CD14-positive monocyte (primary cell): ENCODE results near the gene MAN2B2. TPM values are rescaled to one million over a fixed set of nuclear protein-coding genes. Genes with fewer than 3 reads are reported as not detected.

Experiments
- DNase-seq, 3 donors: peaks; one replicate each; pipeline ENCODE4 v3.0.0-alpha.2; 2011 to 2022
- H2AFZ ChIP-seq: 2 replicates; pipeline ENCODE4 v1.6.0; 2012; ENCODE audit warnings: mild to moderate bottlenecking, low read depth, low read length, inconsistent platforms; ENCODE audit not compliant: insufficient read depth, poor library complexity, severe bottlenecking
- H3K27ac ChIP-seq, 2 donors: 1 replicate in 1 of 2; 2 replicates in 1 of 2; pipeline ENCODE4 v1.5.1; 2012 to 2013; ENCODE audit warnings: low read length in 2 of 2, control low read depth in 1 of 2, inconsistent platforms in 1 of 2, low read depth in 1 of 2, mild to moderate bottlenecking in 1 of 2
- H3K27me3 ChIP-seq, 2 donors: one replicate each; pipeline versions ENCODE4 v1.6.0 to v1.6.1; 2011 to 2013; ENCODE audit warnings: low read length in 2 of 2; ENCODE audit not compliant: control insufficient read depth in 2 of 2, insufficient read depth in 2 of 2
- H3K36me3 ChIP-seq, 2 donors: replicated peaks in 1 of 2; 1 replicate in 1 of 2; 2 replicates in 1 of 2; pipeline versions ENCODE4 v1.5.1 to v1.6.1; 2012 to 2013; ENCODE audit warnings: low read length in 2 of 2, control low read depth in 1 of 2, inconsistent platforms in 1 of 2, mild to moderate bottlenecking in 1 of 2; ENCODE audit not compliant: insufficient read depth in 2 of 2, control insufficient read depth in 1 of 2
- H3K4me1 ChIP-seq, 2 donors: 1 replicate in 1 of 2; 2 replicates in 1 of 2; pipeline versions ENCODE4 v1.5.1 to v1.6.1; 2012 to 2013; ENCODE audit warnings: low read length in 2 of 2, control low read depth in 1 of 2, inconsistent platforms in 1 of 2, mild to moderate bottlenecking in 1 of 2, moderate library complexity in 1 of 2; ENCODE audit not compliant: insufficient read depth in 2 of 2, control insufficient read depth in 1 of 2
- H3K4me2 ChIP-seq: replicated peaks from 2 replicates; pipeline ENCODE3; 2012; ENCODE audit warnings: low read length, moderate library complexity, mild to moderate bottlenecking; ENCODE audit not compliant: poor library complexity, severe bottlenecking; ENCODE audit errors: extremely low read depth
- H3K4me3 ChIP-seq, 3 experiments: fragments of 200-600 bp in 1 of 3; sonication (generic) in 1 of 3; replicated peaks in 1 of 3; 1 replicate in 2 of 3; 2 replicates in 1 of 3; pipeline ENCODE4 v1.5.1; 2011 to 2013; ENCODE audit warnings: low read length in 3 of 3, mild to moderate bottlenecking in 3 of 3, control low read depth in 2 of 3, low read depth in 2 of 3, inconsistent platforms in 1 of 3, moderate library complexity in 1 of 3
- H3K79me2 ChIP-seq: 2 replicates; pipeline ENCODE4 v1.6.0; 2012; ENCODE audit warnings: mild to moderate bottlenecking, control low read depth, inconsistent platforms, low read length, moderate library complexity; ENCODE audit not compliant: insufficient read depth
- H3K9ac ChIP-seq: 2 replicates; pipeline ENCODE4 v1.6.0; 2017; ENCODE audit warnings: low read length, mild to moderate bottlenecking; ENCODE audit not compliant: insufficient read depth, poor library complexity, severe bottlenecking
- H3K9me3 ChIP-seq, 2 donors: replicated peaks in 1 of 2; 1 replicate in 1 of 2; 2 replicates in 1 of 2; pipeline versions ENCODE4 v1.5.1 to v1.6.1; 2012 to 2013; ENCODE audit warnings: low read length in 2 of 2, control low read depth in 1 of 2; ENCODE audit not compliant: control insufficient read depth in 1 of 2, insufficient read depth in 1 of 2
- H4K20me1 ChIP-seq: 2 replicates; pipeline ENCODE4 v1.6.0; 2012; ENCODE audit warnings: mild to moderate bottlenecking, low read length, control low read depth, moderate library complexity; ENCODE audit not compliant: insufficient read depth
- H3K27ac Mint-ChIP-seq, 7 donors: one replicate each; pipeline ENCODE4 v1.8.0; 2020; ENCODE audit warnings: mild to moderate bottlenecking in 7 of 7, mixed read lengths in 7 of 7, moderate library complexity in 6 of 7, inconsistent platforms in 2 of 7
- H3K27me3 Mint-ChIP-seq, 3 donors: one replicate each; pipeline ENCODE4 v1.8.0; 2021 to 2022; ENCODE audit warnings: low read depth in 3 of 3, mild to moderate bottlenecking in 3 of 3, mixed read lengths in 3 of 3, moderate library complexity in 3 of 3, inconsistent platforms in 1 of 3
- H3K36me3 Mint-ChIP-seq, 2 donors: one replicate each; pipeline ENCODE4 v1.8.0; 2020; ENCODE audit warnings: mixed read lengths in 2 of 2, inconsistent platforms in 1 of 2, mild to moderate bottlenecking in 1 of 2
- H3K4me1 Mint-ChIP-seq: one replicate; pipeline ENCODE4 v1.8.0; 2020; ENCODE audit warnings: mild to moderate bottlenecking, mixed read lengths
- H3K4me3 Mint-ChIP-seq, 2 donors: one replicate each; pipeline ENCODE4 v1.8.0; 2020; ENCODE audit warnings: mild to moderate bottlenecking in 2 of 2, mixed read lengths in 2 of 2, moderate library complexity in 1 of 2
- H3K9me3 Mint-ChIP-seq, 7 donors: one replicate each; pipeline ENCODE4 v1.8.0; 2020 to 2022; ENCODE audit warnings: mixed read lengths in 7 of 7, mild to moderate bottlenecking in 6 of 7, moderate library complexity in 6 of 7, inconsistent platforms in 2 of 7
- CTCF ChIP-seq: fragments of 200-600 bp; IDR thresholded peaks from one replicate; pipeline ENCODE4 v1.8.0; 2022; ENCODE audit warnings: antibody characterized with exemption, mild to moderate bottlenecking
- WGBS: methylation state at CpG from one replicate; pipeline ENCODE4 v1.1.5; 2013; ENCODE audit warnings: missing lambda C conversion rate; ENCODE audit not compliant: insufficient coverage; 5-methylcytosine and 5-hydroxymethylcytosine counted together
- intact Hi-C, 2 donors: fragments of 100-400 bp; cut with micrococcal nuclease; formaldehyde crosslinking; loops; one replicate each; pipeline versions ENCODE4 v1.15.0 to v1.15.1; 2023
- polyA plus RNA-seq, 3 donors: library from polyadenylated mRNA; depleted of rRNA in 1 of 3; unstranded in 2 of 3; stranded (reverse) in 1 of 3; fragments of 300-500 nt in 2 of 3; fragments of >200 nt in 1 of 3; fragmentation: Illumina TruSeq in 2 of 3; gene quantifications; 1 replicate in 2 of 3; 2 replicates in 1 of 3; pipeline ENCODE4 v1.2.3, GENCODE V29; 2012 to 2021

Gene MAN2B2
- polyA plus RNA-seq, 3 donors, result 9.6 to 28.4 (median 10.6) TPM

GRCh38 chr4:6534618-6535328, 40.2 kb upstream of the MAN2B2 start:
- Histone ChIP-seq H4K20me1 (no peaks in the 10 kb centered on the region), H3K27me3 (no peaks in the 10 kb centered on the region), H3K4me3 (no peak overlapping the region), H3K4me1 (no peaks in the 10 kb centered on the region), H2AFZ (no peak overlapping the region), H3K9me3 (no peaks in the 10 kb centered on the region), H3K4me2 (no peak overlapping the region), H3K9ac (no peak overlapping the region), H3K79me2 (no peaks in the 10 kb centered on the region), H3K27ac (no peak overlapping the region), H3K36me3 (no peaks in the 10 kb centered on the region)
- no peak for TF ChIP-seq CTCF
- Mint-ChIP-seq H3K9me3 (no peaks in the 10 kb centered on the region), H3K27ac (no peak overlapping the region), H3K4me1 (no peaks in the 10 kb centered on the region), H3K4me3 (no peak overlapping the region), H3K27me3 (peaks cover 2 to 4% (median 2%) of the 10 kb centered on the region in 3 donors), H3K36me3 (no peaks in the 10 kb centered on the region)
- WGBS, result 93% methylated on average over 38 of the region's 38 CpGs
- intact Hi-C loops, result no loop called here
- DNase-seq, result no peak

- no peaks in the 10 kb centered on the region for H3K4me1 Mint-ChIP-seq
- H3K27me3 Mint-ChIP-seq, result peaks cover 2 to 4% (median 2%) of the 10 kb centered on the region in 3 donors
- no peak overlapping the region for H3K27ac Mint-ChIP-seq
- H3K9ac ChIP-seq, result no peak overlapping the region
- H3K4me3 Mint-ChIP-seq, result no peak overlapping the region
- no peaks in the 10 kb centered on the region for H3K4me1 ChIP-seq
- H3K36me3 Mint-ChIP-seq, result no peaks in the 10 kb centered on the region
- H3K27me3 ChIP-seq, result no peaks in the 10 kb centered on the region
- no peak overlapping the region for H3K4me2 ChIP-seq
- H3K79me2 ChIP-seq, result no peaks in the 10 kb centered on the region
- H3K9me3 Mint-ChIP-seq, result peaks cover 0 to 2% (median 0%) of the 10 kb centered on the region in 7 donors
- no peak overlapping the region for H3K27ac ChIP-seq
- intact Hi-C loops, result no loop called here
- TF ChIP-seq CTCF, result no peak
- H3K4me3 ChIP-seq, result no peak overlapping the region
- no peaks in the 10 kb centered on the region for H3K9me3 ChIP-seq
- H3K36me3 ChIP-seq, result no peaks in the 10 kb centered on the region
- WGBS, result 93% methylated on average over 17 of the region's 17 CpGs
- no peak overlapping the region for H2AFZ ChIP-seq
- no peaks in the 10 kb centered on the region for H4K20me1 ChIP-seq
- no peak for DNase-seq
Observed at GRCh38 chr4:6535329-6535692, 39.7 kb upstream of the MAN2B2 start.
